Small intestine (tissue), 7 donors: ENCODE data around the gene BCAT1. TPM values are rescaled to one million over a fixed set of nuclear protein-coding genes. Genes with fewer than 3 reads are reported as not detected.

Source experiments
- DNase-seq, 2 donors: peaks; one replicate each; pipeline versions ENCODE4 v3.0.0 to v3.0.0-alpha.2; 2013
- FAIRE-seq: peaks from 2 replicates; lab custom pipeline; 2012; peaks lifted over from hg19 to GRCh38; lab: Jason Lieb, UNC
- H3K27ac ChIP-seq, 3 donors: one replicate each; pipeline ENCODE4 v1.5.1; 2013; ENCODE audit warnings: low read length in 2 of 3, mild to moderate bottlenecking in 2 of 3, control low read depth in 1 of 3, inconsistent platforms in 1 of 3, low read depth in 1 of 3, moderate library complexity in 1 of 3
- H3K27me3 ChIP-seq, 3 donors: one replicate each; pipeline ENCODE4 v1.6.1; 2013; ENCODE audit warnings: low read length in 3 of 3, inconsistent platforms in 1 of 3; ENCODE audit not compliant: control insufficient read depth in 3 of 3, insufficient read depth in 3 of 3
- H3K36me3 ChIP-seq, 3 donors: one replicate each; pipeline ENCODE4 v1.6.1; 2013; ENCODE audit warnings: low read length in 3 of 3, inconsistent platforms in 1 of 3, low read depth in 1 of 3, mild to moderate bottlenecking in 1 of 3, moderate library complexity in 1 of 3; ENCODE audit not compliant: control insufficient read depth in 3 of 3, insufficient read depth in 2 of 3
- H3K4me1 ChIP-seq, 3 donors: one replicate each; pipeline ENCODE4 v1.6.1; 2013; ENCODE audit warnings: low read length in 2 of 3, inconsistent platforms in 1 of 3, low read depth in 1 of 3, mild to moderate bottlenecking in 1 of 3, moderate library complexity in 1 of 3; ENCODE audit not compliant: control insufficient read depth in 3 of 3, insufficient read depth in 2 of 3
- H3K4me3 ChIP-seq, 3 donors: one replicate each; pipeline ENCODE4 v1.5.1; 2013; ENCODE audit warnings: low read length in 3 of 3, control low read depth in 1 of 3, inconsistent platforms in 1 of 3, low read depth in 1 of 3, mild to moderate bottlenecking in 1 of 3, moderate library complexity in 1 of 3
- H3K9me3 ChIP-seq, 2 donors: one replicate each; pipeline ENCODE4 v1.6.1; 2013; ENCODE audit warnings: low read depth in 1 of 2, low read length in 1 of 2; ENCODE audit not compliant: control insufficient read depth in 2 of 2, insufficient read depth in 1 of 2
- WGBS, 3 donors: extraction: QIAGEN DNeasy Blood & Tissue Kit; methylation state at CpG; one replicate each; pipeline ENCODE4 v1.1.7; 2013; 5-methylcytosine and 5-hydroxymethylcytosine counted together
- polyA plus RNA-seq, 4 donors: library from polyadenylated mRNA; stranded (reverse) in 3 of 4; unstranded in 1 of 4; fragments of 200-250 nt in 3 of 4; fragments of 120-200 nt in 1 of 4; gene quantifications; one replicate each; pipeline versions ENCODE4 v1.2.1 to v1.2.3, GENCODE V29; 2013
- donor health status: healthy with polysubstance abuse.
- donor health status: control.
- donor health status: control.
- donor health status: Bipolar disorder and iron deficiency.
- donor health status: healthy.

BCAT1 gene
- polyA plus RNA-seq, 4 donors, result 0.22 to 5.3 (median 3.0) TPM

DNA sequence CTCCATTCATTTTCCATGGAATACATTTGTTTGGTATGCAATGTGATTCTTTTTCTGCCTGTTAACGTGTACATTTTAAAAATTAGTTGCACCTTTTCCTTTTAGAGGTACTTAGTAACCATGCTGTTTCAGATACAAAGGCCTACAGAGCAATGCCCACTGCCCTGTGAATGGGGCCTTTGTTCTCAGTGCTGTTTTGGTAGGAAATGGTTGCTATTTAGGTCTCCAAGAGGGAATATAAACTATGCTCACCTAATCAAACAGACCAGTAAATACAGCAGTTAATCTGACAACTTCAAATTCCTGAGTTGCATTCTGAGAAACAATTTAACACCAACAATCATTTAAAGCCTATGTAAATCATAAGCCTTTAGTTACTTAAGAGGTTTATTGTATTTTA, 188.7 kb downstream of the BCAT1 start:
- DNase-seq (peak in 1 of 2 donors; percentile 51), FAIRE-seq (no peak)
- H3K9me3 ChIP-seq, result no peaks in the 10 kb centered on the region
- H3K4me1 ChIP-seq, result peaks cover 0 to 4% (median 0%) of the 10 kb centered on the region in 3 donors
- WGBS, 3 donors, result 26 to 52% (median 44%) methylated on average over 1 of the region's 1 CpG
- no peak overlapping the region for H3K4me3 ChIP-seq
- H3K27ac ChIP-seq, result no peak overlapping the region
- no peaks in the 10 kb centered on the region for H3K27me3 ChIP-seq
- no peaks in the 10 kb centered on the region for H3K36me3 ChIP-seq

Other genes starting within 250 kb of the BCAT1 start
- under 1 TPM in 2 of 4 donors, not detected in 2; 0.04 to 0.22 TPM for gene DNAI7, start 246.1 kb upstream of the BCAT1 start, polyA plus RNA-seq
- gene ETFRF1, start 246.1 kb upstream of the BCAT1 start, polyA plus RNA-seq, result 10 to 100 TPM; 21.8 to 59.6 (median 36.9) TPM